ENCODE data around the gene ZC3H10. TPM values are rescaled to one million over a fixed set of nuclear protein-coding genes. Genes with fewer than 3 reads are reported as not detected.

The ZC3H10 gene
- total RNA-seq, 2 experiments from 2014 or later: 12.6 to 16.5 TPM

DNA sequence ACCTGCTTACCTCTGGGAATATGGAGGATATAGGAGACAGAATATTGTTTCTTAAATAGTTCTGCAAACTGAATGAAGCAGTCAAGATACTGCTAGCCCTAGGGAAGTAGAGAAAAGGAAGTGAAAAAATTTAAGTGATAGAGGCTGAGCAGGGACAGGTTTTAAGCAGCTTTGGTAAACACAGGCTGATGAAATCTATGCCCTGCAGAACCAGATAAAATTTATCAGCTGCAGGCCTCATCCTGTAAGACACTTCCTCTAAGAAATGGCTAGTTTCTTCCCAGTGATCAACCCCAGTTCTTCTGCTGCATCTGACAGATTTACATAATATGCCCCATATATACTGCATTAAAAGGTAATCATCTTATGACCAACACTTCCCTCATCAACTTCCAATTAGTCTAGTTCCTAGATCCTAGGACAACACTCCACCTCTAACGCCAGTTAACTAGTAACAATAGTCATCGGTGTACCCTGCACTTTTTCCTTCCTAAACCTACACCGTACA lies 8.7 kb downstream of the ZC3H10 start:
- intact Hi-C loops (cut with micrococcal nuclease; ENCODE audit: unreplicated experiment): loop anchor here (1.0 to 5.0 kb wide), 6 partner anchors 8 to 321 kb away; partner anchors contain the start of genes MYL6, MYL6B, NABP2 and SMARCC2
- peak overlapping the region; percentile 92 for H3K4me2 ChIP-seq (ENCODE audit: low read length)
- H2AFZ ChIP-seq (ENCODE audit: low read length): peak overlapping the region; percentile 10; the same call in 1 of the 2 replicates
- ChIA-PET CTCF (ENCODE audit: unreplicated experiment) (interaction anchor here (0.6 to 1.5 kb wide), 3 partner anchors 8 to 379 kb away, joined by 3 to 5 read pairs (median 5); partner anchors contain the start of gene ZC3H10), POLR2A (interaction anchor here (1.0 to 3.8 kb wide), 5 partner anchors 24 to 93 kb away, joined by 3 to 22 read pairs (median 9); partner anchors contain the start of genes MYL6, MYL6B and SMARCC2)
- no peaks in the 10 kb centered on the region for H3K9me2 ChIP-seq (ENCODE audit: insufficient read depth, low read length)
- H3K9me3 ChIP-seq (ENCODE audit: low read length): 0 out of 2 replicates have a peak, but pooled peaks cover 10% of the 10 kb centered on the region
- TF ChIP-seq, protein P1, sequence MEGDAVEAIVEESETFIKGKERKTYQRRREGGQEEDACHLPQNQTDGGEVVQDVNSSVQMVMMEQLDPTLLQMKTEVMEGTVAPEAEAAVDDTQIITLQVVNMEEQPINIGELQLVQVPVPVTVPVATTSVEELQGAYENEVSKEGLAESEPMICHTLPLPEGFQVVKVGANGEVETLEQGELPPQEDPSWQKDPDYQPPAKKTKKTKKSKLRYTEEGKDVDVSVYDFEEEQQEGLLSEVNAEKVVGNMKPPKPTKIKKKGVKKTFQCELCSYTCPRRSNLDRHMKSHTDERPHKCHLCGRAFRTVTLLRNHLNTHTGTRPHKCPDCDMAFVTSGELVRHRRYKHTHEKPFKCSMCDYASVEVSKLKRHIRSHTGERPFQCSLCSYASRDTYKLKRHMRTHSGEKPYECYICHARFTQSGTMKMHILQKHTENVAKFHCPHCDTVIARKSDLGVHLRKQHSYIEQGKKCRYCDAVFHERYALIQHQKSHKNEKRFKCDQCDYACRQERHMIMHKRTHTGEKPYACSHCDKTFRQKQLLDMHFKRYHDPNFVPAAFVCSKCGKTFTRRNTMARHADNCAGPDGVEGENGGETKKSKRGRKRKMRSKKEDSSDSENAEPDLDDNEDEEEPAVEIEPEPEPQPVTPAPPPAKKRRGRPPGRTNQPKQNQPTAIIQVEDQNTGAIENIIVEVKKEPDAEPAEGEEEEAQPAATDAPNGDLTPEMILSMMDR (conservative IDR thresholded peaks at IDR 0.05; ENCODE audit: low read length): no peak
- no peak for TF ChIP-seq EZH2phosphoT487 (IDR thresholded peaks at IDR 0.05; ENCODE audit: borderline replicate concordance, low read depth, low read length)
- H3K4me3 ChIP-seq (ENCODE audit: low read depth, low read length, poor library complexity, severe bottlenecking): peak overlapping the region; percentile 65
- peak; percentile 83 for DNase-seq (ENCODE audit: low spot score)
- H4K20me1 ChIP-seq (ENCODE audit: insufficient read depth, low read length): no peaks in the 10 kb centered on the region
- peaks cover 26% of the 10 kb centered on the region for H3K36me3 ChIP-seq (ENCODE audit: insufficient read depth, low read length)
- H3K79me2 ChIP-seq (ENCODE audit: insufficient read depth, low read depth, low read length): peaks cover 18% of the 10 kb centered on the region; the same call in 1 of the 2 replicates
- no TSS peak for BruUV-seq (replicated peaks)
- peaks cover 48% of the 10 kb centered on the region for H3K4me1 ChIP-seq (ENCODE audit: insufficient read depth, low read length, poor library complexity, severe bottlenecking)
- H3K27ac ChIP-seq (ENCODE audit: low read depth, low read length, poor library complexity, severe bottlenecking): peak overlapping the region; percentile 96

DNA sequence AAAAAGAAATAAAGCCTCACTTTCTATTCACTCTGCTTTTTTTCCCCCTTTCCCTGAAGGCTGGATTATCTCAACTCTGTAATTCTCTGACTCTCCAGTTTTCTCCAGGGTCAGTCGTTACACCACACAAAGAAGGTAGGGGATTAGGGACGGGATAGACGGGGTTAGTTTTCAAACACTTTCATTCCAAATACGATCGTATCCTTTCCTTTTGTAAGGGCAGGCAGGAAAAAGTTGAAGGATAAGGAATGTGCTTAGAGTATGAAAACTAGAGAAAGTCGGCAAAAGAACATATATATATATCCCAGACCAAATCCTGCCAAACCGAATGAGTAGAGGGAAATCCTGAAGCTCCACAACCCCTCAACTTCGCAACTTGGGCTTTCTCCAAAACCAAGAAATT lies 9.4 kb downstream of the ZC3H10 start:
- Histone ChIP-seq H3K27ac (ENCODE audit: low read depth, low read length, poor library complexity, severe bottlenecking) (peak overlapping the region; percentile 96), H3K36me3 (ENCODE audit: insufficient read depth, low read length) (peaks cover 26% of the 10 kb centered on the region), H2AFZ (ENCODE audit: low read length) (peak overlapping the region; percentile 31; the same call in 1 of the 2 replicates), H4K20me1 (ENCODE audit: insufficient read depth, low read length) (no peaks in the 10 kb centered on the region), H3K9me3 (ENCODE audit: low read length) (0 out of 2 replicates have a peak, but pooled peaks cover 10% of the 10 kb centered on the region), H3K9me2 (ENCODE audit: insufficient read depth, low read length) (no peaks in the 10 kb centered on the region), H3K4me3 (ENCODE audit: low read depth, low read length, poor library complexity, severe bottlenecking) (peak overlapping the region; percentile 65), H3K4me2 (ENCODE audit: low read length) (peak overlapping the region; percentile 92), H3K4me1 (ENCODE audit: insufficient read depth, low read length, poor library complexity, severe bottlenecking) (peaks cover 48% of the 10 kb centered on the region), H3K79me2 (ENCODE audit: insufficient read depth, low read depth, low read length) (peaks cover 18% of the 10 kb centered on the region; the same call in 1 of the 2 replicates)
- ChIA-PET POLR2A (interaction anchor here (0.9 to 3.8 kb wide), 11 partner anchors 9 to 389 kb away, joined by 3 to 32 read pairs (median 5); partner anchors contain the start of genes MYL6, MYL6B, PA2G4 and RPL41), CTCF (ENCODE audit: unreplicated experiment) (interaction anchor here (0.6 to 1.5 kb wide), 4 partner anchors 8 to 94 kb away, joined by 3 to 5 read pairs (median 3); partner anchors contain the start of genes RNF41 and ZC3H10)
- DNase-seq (ENCODE audit: low spot score): no peak
- TF ChIP-seq, protein P1 (conservative IDR thresholded peaks at IDR 0.05; ENCODE audit: low read length): no peak
- no peak for TF ChIP-seq EZH2phosphoT487 (IDR thresholded peaks at IDR 0.05; ENCODE audit: borderline replicate concordance, low read depth, low read length)
- intact Hi-C loops (cut with micrococcal nuclease; ENCODE audit: unreplicated experiment): loop anchor here (5.0 kb wide), 1 partner anchor 320 kb away; the partner anchor contains the start of gene TIMELESS
- TSS peak; percentile 96 for BruUV-seq (replicated peaks)

Measured in OCI-LY7 (cell line).